Measurements from ENCODE around the gene HSD17B8. TPM values are rescaled to one million over a fixed set of nuclear protein-coding genes. Genes with fewer than 3 reads are reported as not detected.

The HSD17B8 gene
- total RNA-seq (2014; rRNA removed; shearing (Covaris generic)): 3.3 and 8.2 TPM in 2 replicates

- DNase-seq (ENCODE audit: low read depth): peak; percentile 96
Measured at GRCh38 chr6:33204415-33205190, at the start of gene HSD17B8. HSD17B8 (plus strand) TSS chr6:33204655; CDS start chr6:33204669, 14 bp downstream.

- DNase-seq (ENCODE audit: low read depth): no peak
Measured at GRCh38 chr6:33156561-33156960, 47.9 kb upstream of the HSD17B8 start.

GRCh38 chr6:33156964-33157363, 47.5 kb upstream of the HSD17B8 start:
- no peak for DNase-seq (ENCODE audit: low read depth)

- DNase-seq (ENCODE audit: low read depth): no peak
Measured at GRCh38 chr6:33160096-33160495, 44.4 kb upstream of the HSD17B8 start.

- DNase-seq (ENCODE audit: low read depth): peak; percentile 95
Measured at GRCh38 chr6:33160728-33161344, 43.6 kb upstream of the HSD17B8 start.

- DNase-seq (ENCODE audit: low read depth): peak; percentile 80
Measured at GRCh38 chr6:33161354-33162331, 42.8 kb upstream of the HSD17B8 start.

GRCh38 chr6:33163540-33163939, 40.9 kb upstream of the HSD17B8 start:
- DNase-seq (ENCODE audit: low read depth): no peak

- no peak for DNase-seq (ENCODE audit: low read depth)
Measured at GRCh38 chr6:33164176-33164575, 40.3 kb upstream of the HSD17B8 start.

- DNase-seq (ENCODE audit: low read depth): no peak
Measured at GRCh38 chr6:33164665-33165373, 39.6 kb upstream of the HSD17B8 start.

- no peak for DNase-seq (ENCODE audit: low read depth)
Measured at GRCh38 chr6:33165581-33166258, 38.7 kb upstream of the HSD17B8 start.

GRCh38 chr6:33166363-33166762, 38.1 kb upstream of the HSD17B8 start:
- DNase-seq (ENCODE audit: low read depth): no peak

GRCh38 chr6:33166811-33167210, 37.6 kb upstream of the HSD17B8 start:
- DNase-seq (ENCODE audit: low read depth): no peak

GRCh38 chr6:33167374-33168283, 36.8 kb upstream of the HSD17B8 start:
- DNase-seq (ENCODE audit: low read depth): no peak

GRCh38 chr6:33168284-33168601, 36.2 kb upstream of the HSD17B8 start:
- DNase-seq (ENCODE audit: low read depth): no peak

GRCh38 chr6:33168639-33169038, 35.8 kb upstream of the HSD17B8 start:
- DNase-seq (ENCODE audit: low read depth): no peak

GRCh38 chr6:33169291-33170175, 34.9 kb upstream of the HSD17B8 start:
- no peak for DNase-seq (ENCODE audit: low read depth)

GRCh38 chr6:33170176-33171015, 34.1 kb upstream of the HSD17B8 start:
- no peak for DNase-seq (ENCODE audit: low read depth)

Measured in Daoy (cell line).